GM19193 (cell line): Measurements from ENCODE around the gene EPB42.

ENCODE experiments used
- POLR2A ChIP-seq: IDR thresholded peaks from 4 replicates; pipeline ENCODE4 v1.6.1; 2011; ENCODE audit not compliant: insufficient read depth, insufficient read length; ENCODE audit errors: extremely low read depth

The EPB42 gene

DNA sequence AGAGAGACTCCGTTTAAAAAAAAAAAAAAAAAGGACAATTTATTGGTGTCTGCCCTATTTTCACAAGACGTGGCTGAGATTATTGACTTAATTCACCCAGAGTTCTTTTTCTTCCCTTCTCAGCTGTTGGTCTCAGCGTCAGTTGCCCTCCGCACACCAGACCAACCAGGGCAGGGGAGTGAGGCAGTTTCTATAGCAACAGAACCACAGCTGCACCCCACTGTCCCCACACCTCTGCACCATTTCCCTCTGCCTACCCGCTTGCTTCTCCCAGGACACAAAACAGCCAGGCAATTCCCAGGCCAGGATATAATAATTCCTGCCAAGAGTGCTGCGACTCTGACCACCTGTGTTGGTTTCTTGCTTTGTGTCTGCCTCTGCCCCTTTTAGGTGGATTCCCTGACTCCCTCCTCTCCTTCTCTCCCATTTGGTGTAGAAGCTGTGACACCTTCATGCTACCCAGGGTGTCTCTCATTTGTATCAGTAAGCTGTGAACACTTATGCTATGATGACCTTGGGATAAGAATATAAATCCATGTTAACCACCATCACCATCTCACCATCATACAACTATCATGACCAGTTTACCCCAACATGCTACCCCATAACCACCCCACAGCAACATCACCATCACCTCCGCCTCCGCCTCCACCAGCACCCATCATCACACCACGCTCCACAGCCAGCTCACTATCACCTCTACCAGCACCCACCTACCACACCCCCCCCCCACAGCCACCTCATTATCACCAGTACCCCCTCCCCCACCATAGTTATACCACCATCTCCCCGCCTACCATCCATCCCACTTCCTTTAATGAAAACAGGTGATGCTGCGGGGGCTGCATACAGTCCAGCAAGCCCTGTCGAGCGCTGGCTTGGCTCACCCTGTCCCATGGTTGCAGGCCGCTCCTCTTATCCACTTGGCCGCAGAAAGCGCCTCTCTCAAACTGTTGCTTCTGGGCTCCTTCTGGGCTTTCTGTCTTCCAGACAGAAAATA is 589 bp downstream of the EPB42 start:
- no peak for TF ChIP-seq POLR2A

DNA sequence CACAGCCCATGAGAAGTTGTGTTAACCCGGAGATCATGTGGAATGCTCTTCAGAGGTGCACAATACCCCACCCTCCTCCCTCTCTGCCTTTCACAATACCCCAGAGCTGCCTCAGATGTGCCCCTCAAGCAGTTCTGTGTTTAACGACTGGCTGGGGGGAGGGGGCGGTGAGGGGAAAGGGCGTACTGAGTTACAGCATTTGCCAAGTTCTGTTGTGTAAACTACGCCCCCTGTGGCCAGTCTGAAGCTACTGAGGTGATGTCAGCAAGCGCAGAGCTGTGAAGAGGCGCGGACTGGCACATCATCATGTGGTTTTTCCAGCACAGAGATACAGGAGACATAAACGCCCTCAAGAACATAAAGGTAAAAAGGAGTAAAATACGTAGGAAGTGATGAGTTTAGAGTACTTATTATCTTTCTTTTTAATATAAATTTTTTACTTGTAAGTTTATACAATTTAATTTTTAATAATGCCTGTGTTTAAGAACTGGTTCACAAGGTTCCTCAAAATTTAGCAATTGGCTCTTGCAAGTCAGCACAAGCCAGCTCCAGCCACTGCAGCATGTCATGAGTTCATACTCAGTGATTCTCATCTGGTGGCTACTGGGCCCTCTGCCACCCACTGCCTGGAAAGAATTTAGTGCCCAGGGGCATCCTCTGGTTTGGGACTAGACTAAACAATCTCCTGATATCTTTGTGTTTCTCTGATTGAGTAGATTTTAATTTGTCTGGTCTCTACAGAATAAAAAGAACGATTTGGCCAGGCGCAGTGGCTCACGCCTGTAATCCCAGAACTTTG is 1.7 kb downstream of the EPB42 start:
- TF ChIP-seq POLR2A, result no peak

DNA sequence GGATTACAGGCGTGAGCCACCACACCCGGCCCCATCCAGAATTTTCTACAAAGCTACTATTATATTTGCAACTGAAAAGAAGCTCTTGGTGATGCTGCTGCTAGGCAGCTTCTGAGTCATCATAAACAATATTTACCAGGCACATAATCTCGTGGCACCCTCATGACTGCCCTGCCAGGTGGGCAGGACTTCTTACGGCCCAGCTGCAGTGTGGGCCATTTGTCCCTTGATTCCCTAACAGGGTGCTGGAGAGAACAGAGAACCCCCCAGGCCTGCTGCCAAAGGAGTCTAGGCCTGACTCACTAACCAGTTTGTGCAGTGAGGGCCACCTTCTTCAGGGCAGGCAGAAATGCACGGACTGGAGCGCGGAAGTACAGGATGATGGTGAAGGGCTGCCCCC is 4.9 kb downstream of the EPB42 start:
- TF ChIP-seq POLR2A, result no peak

DNA sequence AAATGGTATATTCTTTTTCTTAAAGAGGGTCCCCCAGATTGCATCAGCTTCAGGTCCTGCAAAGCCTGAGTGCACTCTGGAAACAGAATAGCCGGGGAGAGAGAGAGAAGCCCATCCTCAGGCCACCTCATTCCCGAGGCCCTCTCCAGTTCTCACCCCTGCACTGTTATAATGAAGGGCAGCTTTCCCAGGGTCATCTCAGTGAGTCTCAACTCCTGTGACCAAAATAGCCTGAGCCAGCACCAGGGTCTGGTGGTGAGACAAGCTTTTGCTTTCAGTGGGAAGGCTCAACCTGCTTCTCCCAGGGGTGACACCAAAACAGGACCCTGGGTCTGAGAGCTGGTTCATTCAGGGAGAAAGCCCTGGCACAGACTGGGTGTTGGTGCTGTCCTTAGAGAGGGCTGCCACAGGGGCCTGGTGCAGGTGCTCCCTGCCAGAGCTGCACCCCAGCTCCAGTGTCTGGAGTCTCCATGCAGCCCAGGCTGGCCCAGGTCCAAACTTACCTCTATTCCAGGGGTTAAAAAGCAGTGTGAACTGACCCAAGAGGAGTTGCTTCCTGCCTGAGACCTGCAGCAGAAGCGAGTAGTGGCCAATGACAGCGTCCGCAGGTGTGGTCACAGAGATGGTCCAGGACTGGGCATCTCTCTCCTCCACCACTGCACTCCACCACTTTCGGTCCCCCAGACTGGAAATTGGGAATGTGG is 6.1 kb downstream of the EPB42 start:
- no peak for TF ChIP-seq POLR2A

DNA sequence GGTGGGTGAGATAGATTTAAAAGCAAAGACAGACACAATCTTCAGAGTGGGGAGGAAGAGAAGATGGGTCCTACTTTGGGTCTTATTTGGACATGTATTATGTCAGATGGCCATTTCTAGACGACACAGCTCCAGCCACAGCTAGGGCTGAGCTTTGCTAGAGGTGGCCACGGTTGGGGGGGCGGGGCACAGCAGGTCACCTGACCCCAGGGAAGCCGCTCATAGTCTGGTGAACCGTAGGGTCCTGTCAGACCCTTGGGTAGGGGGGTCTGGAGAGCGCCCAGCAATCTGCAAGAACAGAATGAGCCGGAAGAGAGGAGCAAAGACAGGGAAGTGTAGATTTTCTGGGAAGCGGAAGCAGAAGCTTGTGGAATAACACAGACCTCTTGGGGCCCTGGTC is 6.6 kb downstream of the EPB42 start:
- no peak for TF ChIP-seq POLR2A

DNA sequence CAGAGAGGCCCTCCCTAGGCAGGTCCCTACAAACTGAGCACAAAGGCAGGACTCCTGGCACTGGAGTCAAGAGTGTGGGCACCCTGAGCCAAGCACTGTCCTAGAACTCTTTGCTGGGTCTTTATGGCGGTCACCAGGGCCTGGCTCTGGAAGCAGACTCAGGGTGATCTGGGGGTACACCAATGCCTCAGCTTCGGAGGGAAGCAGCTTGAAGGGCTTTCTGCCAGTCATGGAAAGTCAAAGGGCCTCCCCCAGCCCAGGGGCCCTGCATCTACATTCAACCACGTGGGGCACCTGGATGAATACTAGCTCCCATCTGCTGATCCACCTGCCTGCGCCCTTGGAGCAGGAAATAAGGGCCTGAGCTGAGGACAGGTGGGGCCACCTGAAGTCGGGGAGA is 7.4 kb downstream of the EPB42 start:
- no peak for TF ChIP-seq POLR2A

DNA sequence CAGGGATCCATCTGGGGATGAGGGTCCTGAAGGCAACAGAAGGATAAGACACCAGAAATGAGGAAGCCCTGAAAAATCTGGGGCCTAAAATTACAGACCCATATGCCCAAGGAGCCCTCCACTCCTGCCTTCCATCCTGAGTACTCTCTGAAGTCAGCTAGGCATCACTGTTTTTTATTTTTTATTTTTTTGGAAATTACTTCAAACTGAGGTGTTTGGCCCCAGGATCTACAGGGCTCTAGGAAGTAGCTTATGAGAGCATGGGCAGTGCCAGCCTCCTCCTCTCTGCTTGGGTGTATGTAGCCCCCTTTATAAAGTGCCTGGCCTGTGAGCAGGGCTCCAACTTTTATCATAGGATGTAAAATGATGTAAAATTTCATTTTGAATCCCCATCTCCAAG is 7.9 kb downstream of the EPB42 start:
- TF ChIP-seq POLR2A, result no peak

DNA sequence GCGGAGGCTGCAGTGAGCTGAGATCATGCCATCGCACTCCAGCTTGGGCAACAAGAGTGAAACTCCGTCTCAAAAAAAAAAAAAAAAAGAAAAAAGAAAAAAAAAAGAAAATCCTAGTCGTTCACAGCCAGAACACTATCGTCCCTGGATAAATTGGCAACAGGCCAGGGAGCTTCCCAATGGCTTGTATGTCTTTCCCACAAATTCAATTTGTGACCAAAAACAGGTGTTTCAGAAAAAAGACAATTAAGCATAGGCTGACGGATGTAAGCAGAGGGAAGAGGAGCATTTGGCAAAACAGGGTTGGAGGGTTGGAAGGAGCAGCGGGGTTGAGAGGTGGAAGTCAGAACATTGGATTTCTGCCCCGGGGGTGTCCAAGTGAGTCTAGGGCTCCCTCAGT is 8.5 kb downstream of the EPB42 start:
- no peak for TF ChIP-seq POLR2A

DNA sequence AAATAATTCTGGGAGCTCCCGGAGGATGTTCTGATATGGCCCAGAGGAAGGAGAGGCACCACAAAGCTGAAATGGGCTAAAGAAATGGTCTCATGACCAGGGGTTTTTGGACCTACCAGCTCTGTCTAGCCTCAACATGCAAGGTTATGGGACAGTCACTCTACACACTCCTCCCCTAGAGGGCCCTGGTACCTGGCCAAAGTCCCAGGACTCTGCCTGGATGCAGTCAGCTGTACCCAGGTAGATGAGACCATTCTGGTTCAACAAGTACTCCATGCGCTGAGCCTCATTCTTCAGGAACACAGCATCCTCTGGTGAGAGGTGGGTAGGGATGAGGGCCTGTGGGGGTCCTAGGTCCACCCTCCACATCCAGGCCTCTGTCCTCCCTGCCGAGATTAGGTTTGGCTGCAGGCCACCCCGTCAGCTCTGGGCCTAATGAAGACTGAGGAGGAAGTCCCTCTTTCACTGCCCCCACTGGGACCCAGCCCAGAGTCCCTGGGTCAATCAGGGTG is 9.5 kb downstream of the EPB42 start:
- no peak for TF ChIP-seq POLR2A

DNA sequence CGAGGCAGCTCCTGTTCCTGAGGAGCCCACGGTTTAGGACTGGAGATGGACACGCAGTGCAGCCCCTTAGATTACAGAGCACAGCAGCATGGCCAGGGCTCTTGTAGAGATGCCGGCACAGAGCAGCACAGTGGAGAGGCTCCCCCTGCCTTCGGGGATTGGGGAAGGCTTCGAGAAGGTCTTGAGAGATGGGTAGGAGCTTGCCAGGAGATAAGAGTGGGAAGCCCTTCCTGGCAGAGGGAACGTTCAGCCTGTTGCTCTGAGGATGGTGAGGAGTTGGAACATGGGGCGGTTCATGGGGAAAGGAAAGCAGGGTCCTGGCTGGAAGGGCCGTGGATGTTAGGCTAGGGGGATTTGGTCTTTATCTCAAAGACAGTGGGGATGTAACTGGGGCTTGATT is 10.0 kb downstream of the EPB42 start:
- no peak for TF ChIP-seq POLR2A

DNA sequence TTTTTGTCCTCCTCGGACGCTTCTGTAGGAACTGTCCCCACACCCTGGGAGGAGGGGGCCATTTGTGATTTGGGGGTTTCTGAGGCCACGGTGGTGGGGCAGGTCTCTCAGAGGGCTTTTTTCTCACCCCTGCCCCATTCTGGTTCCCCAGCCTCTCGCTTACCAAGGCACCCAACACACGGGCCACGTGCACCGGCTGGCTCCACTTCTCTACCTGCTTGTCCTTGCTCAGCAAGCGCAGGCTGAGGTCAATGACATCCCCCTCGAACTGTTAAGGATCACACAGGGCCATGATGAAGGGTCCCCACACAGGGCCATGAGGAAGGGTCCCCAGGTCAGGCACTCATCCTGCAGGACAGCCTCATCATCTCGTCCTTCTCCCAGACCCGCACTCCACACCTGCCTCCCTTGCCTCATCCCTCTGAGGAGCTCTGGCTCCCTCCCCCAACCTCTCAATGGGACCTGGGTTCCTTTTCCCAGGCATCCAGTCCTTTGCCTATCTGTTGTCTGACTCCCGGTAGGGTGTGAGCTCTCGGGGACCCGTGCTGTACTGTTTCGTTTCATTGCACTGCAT is 10.6 kb downstream of the EPB42 start:
- TF ChIP-seq POLR2A, result no peak

DNA sequence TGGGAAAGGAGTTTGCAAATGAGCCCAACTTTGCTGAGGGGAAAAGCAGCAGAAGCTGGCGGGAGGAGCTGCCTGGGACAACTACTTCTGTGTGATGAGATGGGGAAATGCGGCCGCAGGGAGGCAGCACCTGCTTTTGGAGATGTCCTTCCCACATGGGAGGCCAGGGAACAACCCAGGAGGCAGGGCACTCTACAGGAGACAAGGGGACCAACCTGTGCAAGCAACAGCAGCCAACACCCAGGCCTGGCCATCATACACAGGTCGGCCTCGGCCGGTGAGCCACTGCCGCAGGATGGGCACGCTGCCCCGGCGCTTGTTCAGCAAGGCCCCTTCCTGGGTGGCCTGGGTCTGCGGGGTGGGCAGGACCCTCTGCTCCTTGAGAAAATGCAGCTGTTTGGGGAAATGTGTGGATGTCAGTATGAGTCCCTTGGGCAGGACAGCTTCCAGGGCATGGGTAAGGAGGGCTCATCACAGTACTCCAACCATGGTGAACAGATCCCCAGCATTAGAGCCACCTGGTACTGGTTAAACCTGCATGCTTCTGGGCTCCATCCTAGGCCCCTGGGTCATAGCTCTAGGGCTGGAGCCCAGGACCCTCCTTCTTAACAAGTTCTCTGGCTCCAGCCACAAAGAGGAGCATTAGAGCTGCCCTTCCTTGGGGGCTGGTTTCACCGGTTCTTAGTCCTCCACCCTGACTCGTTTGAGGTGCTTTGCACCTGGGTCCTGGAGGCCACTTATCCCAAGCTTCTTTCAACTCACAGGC is 11.6 kb downstream of the EPB42 start:
- TF ChIP-seq POLR2A, result no peak

DNA sequence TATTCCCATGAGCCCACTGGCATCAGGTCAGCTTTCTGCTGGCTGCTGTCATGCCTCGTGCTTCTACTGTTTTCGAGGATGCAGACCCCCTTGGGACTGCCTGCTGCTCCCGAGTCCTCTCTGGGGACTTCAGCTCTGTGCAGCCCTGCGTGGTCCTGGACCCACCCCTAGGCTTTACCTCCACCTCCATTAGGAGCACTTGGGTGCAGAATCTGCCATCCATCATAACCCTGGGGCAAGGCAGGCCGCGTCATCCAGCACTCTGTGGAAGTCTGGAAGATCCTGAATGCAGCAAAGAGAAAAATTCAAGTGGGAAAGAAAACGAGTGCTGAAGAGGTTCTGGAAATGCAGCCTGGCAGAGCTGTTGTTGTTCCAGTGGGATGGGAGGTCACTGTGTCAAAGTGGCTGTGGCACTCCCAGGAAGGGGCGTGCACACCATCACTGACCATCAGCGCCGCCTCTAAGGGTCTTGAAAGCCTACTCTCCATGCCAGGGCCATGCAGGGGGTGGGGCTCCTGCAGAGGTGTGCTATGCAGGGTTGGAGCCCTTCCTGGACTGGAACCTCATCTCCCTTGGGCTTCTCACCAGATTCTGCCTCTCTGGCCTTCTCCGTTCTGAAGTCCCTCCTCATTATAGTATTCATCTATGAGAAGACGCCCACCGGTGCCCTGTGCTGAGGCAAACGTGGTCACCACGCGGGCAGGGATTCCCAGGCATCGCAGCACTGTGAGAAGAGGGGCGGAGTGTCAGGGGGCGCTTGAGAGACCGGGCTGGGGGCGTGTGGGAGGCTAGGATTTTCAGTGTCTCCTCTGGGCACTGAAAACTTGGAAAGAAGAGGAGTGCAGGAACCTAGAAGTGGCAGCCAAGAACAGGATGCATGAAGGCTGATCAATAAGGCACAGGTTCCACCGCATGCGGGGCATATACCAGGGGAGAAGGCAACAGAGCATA is 12.5 kb downstream of the EPB42 start:
- no peak for TF ChIP-seq POLR2A
